Adrenal gland (tissue), 5 donors: Measurements from ENCODE around the gene TEAD1.

Experiments
- CTCF ChIP-seq, 6 experiments: fragments of 450-650 bp in 4 of 6; fragments of 200-600 bp in 2 of 6; sonication (generic) in 1 of 6; IDR thresholded peaks; 1 replicate in 5 of 6; 2 replicates in 1 of 6; pipeline versions ENCODE4 v1.5.1 to v1.8.0; 2016 to 2021; ENCODE audit warnings: antibody characterized with exemption in 6 of 6, mild to moderate bottlenecking in 2 of 6, moderate library complexity in 1 of 6
- POLR2A ChIP-seq, 2 donors: fragments of 450-650 bp; IDR thresholded peaks; one replicate each; pipeline ENCODE4 v1.6.1; 2017; ENCODE audit warnings: antibody characterized with exemption in 2 of 2, mild to moderate bottlenecking in 2 of 2, moderate library complexity in 1 of 2
- donor health status: DM: no; HTN: no; CAD: no.

- TF ChIP-seq CTCF (IDR thresholded peaks at IDR 0.05) = no peak
- no peak for TF ChIP-seq POLR2A (IDR thresholded peaks at IDR 0.05)
These were observed 256.6 kb downstream of the TEAD1 start for GRCh38 chr11:12930850-12931249.
